ENCODE data around the gene CD101. TPM values are rescaled to one million over a fixed set of nuclear protein-coding genes. Genes with fewer than 3 reads are reported as not detected.
"Not testable (repeated sequence)": the region's sequence is repeated elsewhere in the genome, so short reads cannot be mapped to it uniquely, and the experiment has no call there.

The CD101 gene, protein sequence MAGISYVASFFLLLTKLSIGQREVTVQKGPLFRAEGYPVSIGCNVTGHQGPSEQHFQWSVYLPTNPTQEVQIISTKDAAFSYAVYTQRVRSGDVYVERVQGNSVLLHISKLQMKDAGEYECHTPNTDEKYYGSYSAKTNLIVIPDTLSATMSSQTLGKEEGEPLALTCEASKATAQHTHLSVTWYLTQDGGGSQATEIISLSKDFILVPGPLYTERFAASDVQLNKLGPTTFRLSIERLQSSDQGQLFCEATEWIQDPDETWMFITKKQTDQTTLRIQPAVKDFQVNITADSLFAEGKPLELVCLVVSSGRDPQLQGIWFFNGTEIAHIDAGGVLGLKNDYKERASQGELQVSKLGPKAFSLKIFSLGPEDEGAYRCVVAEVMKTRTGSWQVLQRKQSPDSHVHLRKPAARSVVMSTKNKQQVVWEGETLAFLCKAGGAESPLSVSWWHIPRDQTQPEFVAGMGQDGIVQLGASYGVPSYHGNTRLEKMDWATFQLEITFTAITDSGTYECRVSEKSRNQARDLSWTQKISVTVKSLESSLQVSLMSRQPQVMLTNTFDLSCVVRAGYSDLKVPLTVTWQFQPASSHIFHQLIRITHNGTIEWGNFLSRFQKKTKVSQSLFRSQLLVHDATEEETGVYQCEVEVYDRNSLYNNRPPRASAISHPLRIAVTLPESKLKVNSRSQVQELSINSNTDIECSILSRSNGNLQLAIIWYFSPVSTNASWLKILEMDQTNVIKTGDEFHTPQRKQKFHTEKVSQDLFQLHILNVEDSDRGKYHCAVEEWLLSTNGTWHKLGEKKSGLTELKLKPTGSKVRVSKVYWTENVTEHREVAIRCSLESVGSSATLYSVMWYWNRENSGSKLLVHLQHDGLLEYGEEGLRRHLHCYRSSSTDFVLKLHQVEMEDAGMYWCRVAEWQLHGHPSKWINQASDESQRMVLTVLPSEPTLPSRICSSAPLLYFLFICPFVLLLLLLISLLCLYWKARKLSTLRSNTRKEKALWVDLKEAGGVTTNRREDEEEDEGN
- 0.39 and 0.48 TPM in 2 replicates for total RNA-seq (2014; rRNA removed; shearing (Covaris generic))

DNA sequence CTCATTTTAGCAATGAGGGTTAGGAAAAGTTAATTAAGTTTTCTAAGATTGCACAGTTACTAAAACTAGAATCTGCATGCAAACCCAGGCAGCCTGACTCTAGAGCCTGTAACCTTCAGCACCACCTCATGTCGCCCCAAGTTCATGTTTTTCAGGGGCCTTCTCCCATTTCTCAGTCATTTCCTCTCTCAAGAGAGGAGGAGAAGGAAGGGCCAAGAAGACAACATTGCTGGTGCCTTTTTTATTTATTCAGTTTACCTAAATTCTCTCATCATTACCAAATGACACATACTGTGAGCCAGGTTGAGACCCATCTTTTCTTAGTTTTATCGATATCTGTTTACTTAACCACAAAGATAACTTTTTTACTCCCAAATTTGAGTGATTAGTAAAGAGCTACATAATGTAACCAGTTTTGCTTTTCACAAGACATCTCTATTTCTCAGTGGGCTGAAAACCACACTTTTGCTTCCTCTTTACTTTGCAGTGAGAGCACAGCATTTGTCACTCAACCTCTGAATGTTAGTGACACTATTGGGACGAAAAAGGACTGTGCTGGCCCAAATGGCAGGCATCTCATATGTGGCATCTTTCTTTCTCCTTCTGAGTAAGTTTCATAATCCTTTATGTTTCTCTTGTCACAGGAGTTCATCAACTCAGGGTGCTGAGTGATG lies at the start of gene CD101:
TSS of gene CD101 (plus strand) at position 507 of the 674 bp plus-strand sequence. CDS start at position 565, 58 bp downstream.
- no peak for DNase-seq (ENCODE audit: low read depth)

DNA sequence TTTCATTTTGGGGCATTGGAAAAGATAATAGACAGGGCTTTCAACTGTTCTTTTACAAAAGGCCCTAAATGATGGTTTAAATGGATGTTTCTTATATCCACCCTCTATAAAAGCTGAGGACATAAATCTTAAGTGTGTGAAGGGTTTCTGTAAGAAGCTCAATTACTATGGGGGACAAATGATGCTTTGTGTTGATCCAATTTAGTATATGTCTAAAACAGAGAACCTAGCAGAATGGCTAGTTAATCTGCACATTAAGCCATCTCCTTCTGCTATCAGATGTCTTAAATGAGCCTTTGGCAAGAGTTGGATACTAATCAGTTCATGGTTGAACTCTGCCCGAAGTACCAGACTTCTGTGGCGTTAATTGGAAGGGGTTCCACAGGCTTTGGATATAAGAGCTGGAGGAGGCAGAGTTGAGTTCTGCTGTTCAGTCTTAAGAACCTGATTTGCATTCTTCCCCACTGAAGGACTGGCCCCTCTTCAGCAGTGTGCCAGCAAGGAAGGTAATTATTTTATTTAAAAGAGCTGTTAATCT lies 48.8 kb upstream of the CD101 start:
- no peak for DNase-seq (ENCODE audit: low read depth)

DNA sequence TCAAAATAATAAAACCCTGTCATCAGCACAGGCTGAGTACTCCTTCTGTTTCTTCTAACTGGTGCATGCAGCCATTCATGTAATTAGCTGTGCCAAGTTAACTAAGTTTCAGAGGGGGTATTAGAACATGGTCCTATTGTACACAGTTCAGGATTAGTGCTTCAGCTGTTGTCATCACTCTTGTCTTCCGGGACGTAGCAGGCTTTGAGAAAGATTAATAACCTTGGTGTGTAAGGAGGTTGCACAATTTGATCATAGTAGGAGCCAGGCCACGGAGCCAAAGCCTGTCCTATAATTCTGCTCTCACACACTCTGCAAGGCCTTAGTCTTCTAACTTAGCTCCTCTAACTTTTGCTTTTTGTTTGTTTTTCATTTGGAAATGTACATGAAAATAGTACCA lies 47.1 kb upstream of the CD101 start:
- DNase-seq (ENCODE audit: low read depth), result no peak

DNA sequence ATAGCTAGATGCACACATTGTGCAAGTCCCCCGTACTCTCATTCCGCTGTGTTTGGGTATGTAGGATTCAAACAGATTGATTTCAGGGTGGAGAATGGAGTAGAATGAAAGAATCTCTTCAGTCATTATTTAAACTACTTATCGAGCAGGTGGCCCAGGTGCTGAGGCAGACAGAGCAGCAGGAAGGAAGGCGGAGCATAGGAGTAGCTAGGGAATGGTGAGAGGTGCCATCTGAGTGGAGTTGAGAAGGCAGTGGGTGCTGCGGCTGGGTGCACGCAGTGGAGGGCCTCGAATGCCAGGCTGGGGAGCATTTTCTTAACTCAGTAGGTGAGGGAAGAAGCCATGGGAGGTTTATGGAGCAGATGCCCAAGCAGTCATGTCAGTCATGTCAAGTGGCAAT lies 45.2 kb upstream of the CD101 start:
- DNase-seq (ENCODE audit: low read depth), result no peak

DNA sequence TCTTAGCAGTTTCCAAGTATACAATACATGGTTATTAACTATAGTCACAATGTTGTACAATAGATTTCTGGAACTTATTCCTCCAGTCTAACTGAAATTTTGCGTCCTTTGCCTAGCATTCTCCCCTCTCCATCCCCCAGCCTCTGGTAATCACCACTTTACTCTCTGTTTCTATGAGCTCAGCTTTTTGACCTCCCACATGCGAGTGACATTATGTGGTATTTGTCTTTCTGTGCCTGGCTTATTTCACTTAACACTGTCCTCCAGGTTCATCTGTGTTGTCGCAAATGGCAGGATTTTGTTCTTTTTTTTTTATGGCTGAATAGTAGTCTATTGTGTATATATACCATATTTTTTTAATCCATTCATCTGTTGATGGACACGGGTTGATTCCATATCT lies 43.9 kb upstream of the CD101 start:
- DNase-seq (ENCODE audit: low read depth), result no peak

DNA sequence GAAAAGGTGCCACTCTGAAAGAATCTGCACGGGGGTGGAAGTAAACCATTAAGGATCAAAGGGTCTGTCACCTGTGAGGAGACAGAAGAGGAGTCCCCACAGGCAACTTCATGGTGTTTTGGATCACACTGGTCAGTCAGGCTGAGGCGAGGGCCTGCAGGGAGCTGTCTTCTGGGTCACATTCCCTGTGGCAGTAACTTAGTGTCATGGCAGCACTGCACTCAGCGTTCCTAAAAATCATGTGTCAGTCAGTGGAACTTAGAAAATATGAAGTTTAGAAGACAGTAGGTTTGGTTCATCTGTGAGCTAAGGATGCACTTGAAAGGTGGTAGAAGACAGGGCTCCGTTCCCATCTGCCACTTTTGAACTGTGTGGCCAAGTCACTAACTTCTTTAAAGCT lies 43.5 kb upstream of the CD101 start:
- DNase-seq (ENCODE audit: low read depth), result no peak

DNA sequence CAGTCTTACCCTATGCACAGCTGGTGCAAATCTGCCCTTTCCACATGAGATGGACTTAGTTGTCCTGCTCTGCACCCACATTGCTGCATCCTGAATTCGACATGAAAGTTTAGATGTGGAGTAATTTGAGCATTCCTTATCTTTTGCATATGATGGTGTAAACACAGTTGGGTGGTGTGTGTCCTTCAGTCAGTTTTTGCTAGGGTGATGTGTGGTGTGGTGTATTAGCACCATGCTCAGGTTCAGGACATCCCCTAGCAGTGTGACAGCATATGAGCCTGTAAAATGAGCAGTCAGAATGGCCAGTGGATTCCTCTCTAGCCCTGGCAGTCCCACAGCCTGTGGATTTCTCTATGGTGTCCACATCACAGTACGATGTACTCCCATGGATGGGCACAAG lies 42.6 kb upstream of the CD101 start:
- no peak for DNase-seq (ENCODE audit: low read depth)

DNA sequence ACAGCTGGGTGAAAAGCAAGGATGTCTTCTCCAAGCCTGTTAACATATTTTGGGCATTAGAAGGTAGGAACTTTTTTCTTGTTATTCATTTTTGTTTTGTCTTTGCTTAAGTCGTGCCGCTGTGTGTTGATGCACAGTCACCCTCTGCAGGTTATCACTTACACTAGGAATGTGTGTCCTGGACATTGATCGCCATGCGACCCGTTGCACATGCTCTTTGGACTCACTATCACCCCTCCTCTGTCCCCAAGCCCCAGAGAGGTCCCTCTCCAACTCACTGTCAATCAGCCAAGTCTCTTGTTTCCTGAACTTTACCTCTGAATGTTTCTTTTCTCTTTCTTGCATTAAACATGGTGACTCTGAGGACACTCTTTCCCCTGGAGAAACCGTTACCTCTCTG lies 40.0 kb upstream of the CD101 start:
- DNase-seq (ENCODE audit: low read depth), result no peak

DNA sequence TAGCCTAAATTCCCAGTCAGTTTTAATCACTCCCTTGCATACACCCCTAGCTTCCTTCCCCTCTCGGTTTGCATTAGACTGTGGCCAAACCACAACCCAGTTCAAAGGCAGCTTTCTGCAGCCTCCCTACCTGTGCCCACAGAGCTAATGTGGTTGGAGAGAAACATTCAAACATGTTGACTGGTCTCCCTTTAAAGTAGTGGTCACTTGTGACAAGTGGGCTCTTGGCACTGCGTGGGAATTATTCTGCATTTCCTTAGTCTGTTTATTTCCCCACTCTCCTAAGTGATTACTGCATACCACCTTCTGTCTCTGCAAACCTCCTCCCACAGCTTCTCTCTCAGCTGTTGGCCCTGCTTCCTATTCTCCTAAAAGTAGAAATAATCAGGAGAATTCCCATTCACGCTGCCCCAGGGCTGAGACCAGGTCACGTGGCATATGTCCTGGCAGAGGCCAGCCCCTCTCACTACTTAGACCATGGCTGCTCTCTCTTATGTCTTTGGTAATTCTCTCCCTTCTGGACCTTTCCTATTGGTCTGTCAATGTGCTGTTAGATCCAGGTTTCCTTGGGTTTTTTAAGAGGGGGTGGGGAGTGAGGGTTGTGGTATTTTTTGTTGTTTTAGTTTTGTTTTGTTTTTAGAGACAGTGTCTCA lies 38.4 kb upstream of the CD101 start:
- no peak for DNase-seq (ENCODE audit: low read depth)

DNA sequence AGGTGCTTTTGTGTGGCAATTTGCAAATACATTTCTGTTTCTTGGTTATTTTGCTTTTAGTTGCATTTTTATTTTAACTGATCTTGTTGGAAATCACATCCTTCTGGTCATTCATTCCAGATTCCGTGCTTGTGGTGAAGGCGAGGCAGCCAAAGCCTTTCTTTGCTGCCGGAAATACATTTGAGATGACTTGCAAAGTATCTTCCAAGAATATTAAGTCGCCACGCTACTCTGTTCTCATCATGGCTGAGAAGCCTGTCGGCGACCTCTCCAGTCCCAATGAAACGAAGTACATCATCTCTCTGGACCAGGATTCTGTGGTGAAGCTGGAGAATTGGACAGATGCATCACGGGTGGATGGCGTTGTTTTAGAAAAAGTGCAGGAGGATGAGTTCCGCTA lies 34.8 kb upstream of the CD101 start:
- DNase-seq (ENCODE audit: low read depth), result no peak

DNA sequence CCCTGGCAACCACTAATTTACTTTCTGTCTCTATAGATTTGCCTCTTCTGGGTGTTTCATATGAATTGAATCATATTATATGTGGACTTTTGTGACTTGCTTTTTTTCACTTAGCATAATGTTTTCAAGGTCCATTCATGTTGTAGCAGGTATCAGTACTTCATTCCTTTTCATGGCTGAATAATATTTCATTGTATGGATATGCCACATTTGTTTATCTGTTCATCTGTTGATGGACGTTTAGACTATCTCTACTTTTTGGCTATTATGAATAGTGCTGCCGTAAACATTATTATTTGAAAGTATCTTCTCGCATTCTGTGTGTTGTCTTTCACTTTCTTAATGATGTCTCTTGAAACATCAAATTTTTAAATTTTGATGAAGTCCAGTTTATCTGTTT lies 32.8 kb upstream of the CD101 start:
- DNase-seq (ENCODE audit: low read depth), result no peak

DNA sequence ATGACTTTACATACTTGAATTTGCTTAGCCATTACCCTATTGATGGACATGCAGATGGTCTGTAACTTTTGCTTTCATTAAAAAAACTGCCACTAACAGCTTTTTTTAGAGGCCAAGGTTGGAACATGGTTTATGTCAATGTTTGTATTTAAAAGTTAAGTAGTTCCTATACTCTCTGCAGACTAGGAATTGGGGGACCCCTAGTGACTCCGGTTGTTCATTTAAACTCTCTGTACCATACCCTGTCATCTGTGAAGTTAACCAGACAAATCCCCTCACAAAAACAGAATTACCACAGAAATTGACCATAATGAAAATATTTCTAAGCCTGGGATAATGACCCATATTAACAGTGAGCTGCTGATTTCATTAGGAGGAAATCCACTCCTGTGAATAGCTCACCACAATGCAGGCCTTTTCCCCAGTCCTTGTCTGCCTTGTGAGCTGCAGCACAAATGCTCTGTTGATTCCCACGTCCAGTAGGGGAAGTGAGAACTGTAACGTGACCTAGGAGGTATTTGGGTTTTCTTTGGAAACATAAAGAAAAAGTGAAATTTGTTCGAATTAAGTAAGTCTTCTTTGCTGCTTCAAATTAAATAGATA lies 30.2 kb upstream of the CD101 start:
- no peak for DNase-seq (ENCODE audit: low read depth)

DNA sequence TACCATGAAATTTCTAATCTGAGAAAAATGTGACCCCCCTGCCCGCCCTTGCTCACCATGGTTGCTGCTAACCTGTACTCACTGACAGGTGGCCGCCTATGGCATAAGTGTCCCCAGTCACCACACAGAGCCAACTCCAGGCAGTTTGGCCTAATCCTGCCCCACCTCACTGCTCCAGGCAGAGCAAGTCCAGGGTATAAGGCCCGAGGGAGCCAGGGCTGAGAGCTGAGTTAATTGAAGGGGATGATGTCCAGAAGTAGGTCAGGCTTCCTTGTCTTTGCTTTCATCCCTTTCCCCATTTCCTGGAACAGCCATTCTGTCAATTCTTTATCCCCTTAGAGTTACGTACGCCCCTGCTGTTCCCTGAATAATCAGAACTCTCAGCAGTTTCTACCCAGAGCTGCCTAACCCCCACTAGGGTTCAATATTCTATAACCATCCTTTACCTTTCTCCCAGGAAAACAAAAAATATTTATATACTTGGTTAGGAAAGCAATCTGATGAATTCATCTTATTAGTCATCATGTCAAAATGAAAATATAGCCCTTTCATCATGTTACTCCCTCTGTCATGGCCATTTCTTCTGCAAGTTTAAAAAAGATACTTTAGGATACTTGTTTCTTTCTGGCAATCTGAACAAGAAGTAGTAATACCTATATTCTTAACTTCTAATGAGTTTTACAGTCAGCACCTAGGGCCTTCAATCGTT lies 29.4 kb upstream of the CD101 start:
- no peak for DNase-seq (ENCODE audit: low read depth)

DNA sequence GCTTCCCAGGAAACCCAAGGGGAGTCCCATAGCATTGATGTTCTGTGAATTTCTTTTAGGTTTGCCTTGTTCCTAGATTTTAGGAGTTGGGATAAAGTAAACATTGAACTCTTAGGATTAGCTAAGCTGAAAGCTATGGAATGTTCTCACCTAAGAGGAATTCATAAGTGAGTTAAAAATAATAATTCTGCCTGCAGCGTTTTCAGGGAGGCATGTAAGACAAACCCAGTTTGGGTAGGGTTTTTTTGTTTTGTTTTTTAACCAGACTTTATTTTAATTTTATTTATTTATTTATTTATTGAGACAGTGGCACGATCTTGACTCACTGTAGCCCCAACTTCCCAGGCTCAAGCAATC lies 28.9 kb upstream of the CD101 start:
- no peak for DNase-seq (ENCODE audit: low read depth)

DNA sequence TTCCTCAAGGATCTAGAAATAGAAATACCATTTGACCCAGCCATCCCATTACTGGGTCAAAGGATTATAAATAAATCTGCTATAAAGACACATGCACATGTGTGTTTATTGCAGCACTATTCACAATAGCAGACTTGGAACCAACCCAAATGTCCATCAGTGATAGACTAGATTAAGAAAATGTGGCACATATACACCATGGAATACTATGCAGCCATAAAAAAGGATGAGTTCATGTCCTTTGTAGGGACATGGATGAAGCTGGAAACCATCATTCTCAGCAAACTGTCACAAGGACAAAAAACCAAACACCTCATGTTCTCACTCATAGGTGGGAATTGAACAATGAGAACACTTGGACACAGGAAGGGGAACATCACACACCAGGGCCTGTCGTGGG lies 21.3 kb upstream of the CD101 start:
- DNase-seq (ENCODE audit: low read depth), result not testable (repeated sequence)

DNA sequence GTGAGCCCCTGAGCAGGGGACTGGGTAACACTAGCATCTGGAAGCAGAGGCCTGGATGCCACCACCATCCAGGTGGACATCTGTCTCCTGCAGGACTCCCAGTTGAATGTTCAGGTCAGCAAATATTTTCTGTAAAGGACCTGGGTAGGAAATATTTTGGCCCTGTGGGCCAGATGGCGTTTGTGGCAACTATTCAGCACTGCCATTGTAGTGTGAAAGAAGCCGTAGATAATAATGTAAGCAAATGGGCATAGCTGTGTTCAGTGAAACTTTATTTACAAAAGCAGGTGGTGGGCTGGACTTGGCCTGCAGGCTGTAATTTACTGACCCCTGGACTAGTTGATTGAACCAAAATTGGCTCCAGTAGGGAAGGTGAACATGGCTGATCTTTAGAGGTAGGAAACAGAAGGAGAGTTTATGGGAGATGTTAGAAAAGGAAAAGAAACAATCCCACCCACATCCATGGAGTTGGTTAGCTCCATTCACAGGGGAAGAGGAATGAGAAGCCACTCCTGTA lies 20.0 kb upstream of the CD101 start:
- DNase-seq (ENCODE audit: low read depth), result no peak

DNA sequence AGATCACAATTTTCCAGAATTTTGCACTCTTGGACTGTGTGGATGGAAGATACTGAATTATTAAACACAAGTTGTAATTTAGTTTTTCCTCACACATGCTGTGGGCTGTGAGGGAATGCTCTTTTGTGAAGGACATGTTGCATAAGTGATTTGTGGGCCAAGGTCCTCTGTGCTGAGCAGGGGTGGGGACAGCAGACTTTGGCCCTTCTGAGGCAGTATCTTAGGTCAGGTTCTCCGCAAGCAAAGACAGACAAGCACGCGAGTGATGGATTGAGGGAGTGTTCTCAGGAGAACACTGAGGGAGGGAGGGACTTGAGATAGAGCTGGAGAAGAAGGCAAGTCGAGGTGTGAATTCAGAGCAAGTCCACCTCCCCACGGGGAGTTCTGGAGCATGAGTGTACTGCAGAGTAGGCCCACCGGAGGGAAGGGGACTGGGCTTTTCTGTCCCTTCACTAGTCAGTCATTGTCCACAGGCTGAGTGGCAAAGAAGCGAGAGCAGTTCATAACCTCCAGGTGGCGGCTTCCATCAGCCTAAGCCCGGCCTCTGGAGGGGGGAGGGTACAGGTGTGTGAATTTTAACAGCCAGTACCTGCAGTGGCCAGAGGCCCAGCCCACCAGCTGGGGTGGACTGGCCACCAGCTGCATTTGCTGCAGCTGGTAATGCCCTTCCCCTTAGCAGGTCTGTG lies 19.1 kb upstream of the CD101 start:
- DNase-seq (ENCODE audit: low read depth), result no peak

DNA sequence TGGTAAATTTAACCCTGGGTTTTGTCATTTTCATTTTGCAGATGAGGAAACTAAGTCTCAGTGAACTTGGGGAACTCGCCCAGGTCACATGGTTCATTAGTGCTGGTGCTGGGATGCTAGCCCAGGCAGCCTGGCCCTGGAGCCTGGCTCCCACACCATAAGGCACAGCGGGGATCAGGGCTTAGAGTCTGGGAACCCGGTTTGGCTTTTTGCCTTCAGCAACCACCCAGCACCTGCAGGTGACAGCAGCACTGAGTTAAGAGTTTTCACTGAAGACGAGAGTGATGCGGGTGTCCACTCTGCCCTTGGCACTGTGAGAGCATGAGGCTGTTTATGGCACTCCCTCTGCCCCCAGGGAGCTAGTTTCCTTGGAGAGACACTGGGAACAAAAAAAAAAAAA lies 18.4 kb upstream of the CD101 start:
- DNase-seq (ENCODE audit: low read depth), result no peak

DNA sequence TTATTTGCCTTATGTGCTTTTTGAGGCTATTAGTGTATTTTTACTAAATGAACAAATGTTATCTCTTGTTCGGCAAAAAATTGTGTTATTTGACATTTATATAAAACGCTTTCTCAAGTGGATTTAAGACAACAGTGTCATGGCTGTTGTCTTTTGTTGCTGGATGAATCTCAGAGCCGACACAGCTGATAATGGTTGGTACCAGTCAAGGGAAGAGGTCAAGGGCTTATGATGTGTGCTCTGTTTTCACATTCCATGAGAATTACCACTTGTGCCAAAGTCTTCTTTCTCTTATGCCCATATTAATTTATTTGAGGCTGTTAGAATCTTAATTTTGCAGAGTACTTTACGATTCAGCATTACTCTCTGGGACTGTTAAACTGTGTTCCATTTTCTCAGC lies 17.9 kb upstream of the CD101 start:
- DNase-seq (ENCODE audit: low read depth), result no peak

Measured in RPMI7951 (cell line).